GM18505 (cell line): ENCODE results near the gene ECI1.

Source experiments
- ATAC-seq: cut with Tn5 transposase; IDR thresholded peaks from one replicate; pipeline ENCODE4 v1.9.1; 2021; ENCODE audit not compliant: unreplicated experiment
- POLR2A ChIP-seq: IDR thresholded peaks from 4 replicates; pipeline ENCODE4 v1.6.1; 2011; ENCODE audit warnings: borderline replicate concordance; ENCODE audit not compliant: insufficient read depth, insufficient read length; ENCODE audit errors: extremely low read depth

ECI1 gene

DNA sequence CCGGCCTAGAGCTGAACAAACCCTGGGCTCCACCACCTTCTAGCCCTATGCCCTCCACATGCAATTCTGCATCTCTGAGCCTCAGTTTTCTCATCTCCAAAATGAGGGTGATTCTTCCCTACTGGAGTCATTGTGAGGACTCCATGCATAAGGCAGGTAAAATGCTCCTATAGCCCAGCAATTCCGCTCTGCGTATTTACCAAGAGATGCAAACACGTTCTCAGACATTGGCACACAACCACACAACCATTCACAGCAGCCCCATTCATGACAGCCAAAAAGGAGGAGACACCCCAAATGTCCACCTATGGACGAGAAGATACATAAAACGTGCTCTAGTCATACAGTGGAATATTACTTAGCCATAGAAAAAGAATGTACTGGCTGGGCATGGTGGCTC is 51.1 kb downstream of the ECI1 start:
- TF ChIP-seq POLR2A = no peak
- no peak for ATAC-seq

DNA sequence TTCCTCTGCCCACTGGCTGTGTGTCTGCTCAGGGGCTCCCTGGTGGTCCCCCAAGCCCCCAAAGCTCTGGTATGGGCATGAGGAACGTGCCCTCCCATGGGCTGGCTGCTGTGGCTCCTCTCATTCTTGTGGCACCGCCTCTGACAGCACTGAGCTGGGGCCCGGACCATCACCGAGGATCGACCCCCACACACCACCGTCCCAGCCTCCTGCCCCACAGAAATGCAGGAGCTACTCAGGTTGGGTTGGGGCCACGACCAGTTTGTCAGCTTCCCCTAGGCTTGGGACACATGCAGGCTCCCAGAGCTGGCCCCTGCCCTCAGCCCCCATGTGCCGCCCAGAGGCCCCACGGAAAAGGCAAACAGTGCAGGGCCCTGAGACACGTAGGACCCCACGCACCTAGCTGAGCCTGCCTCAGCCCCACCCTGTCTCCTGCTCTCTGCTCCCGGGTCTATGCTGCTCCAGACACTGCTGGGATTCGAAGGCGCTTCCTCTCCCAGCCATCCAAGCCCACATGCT is 51.7 kb downstream of the ECI1 start:
- no peak for ATAC-seq
- no peak for TF ChIP-seq POLR2A

DNA sequence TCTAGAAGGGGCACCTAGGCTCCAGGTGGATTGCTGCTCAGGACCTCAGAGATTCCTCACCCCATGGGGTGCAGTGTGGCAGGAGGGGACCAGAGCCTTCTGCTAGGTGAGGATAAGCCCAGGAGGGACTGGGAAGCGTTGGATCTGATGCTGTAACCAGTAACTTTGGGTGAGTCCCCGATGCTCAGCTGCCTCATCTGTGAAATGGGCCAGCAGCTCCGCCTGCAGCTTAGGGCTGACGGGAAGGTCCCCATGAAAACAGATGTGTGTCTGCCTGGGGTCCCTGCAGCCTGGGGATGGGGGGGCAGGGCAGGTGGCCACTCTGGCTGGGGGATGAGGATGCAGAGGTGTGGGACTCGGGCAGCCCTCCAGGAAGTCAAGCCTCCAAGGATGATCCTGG is 52.3 kb downstream of the ECI1 start:
- no peak for TF ChIP-seq POLR2A
- no peak for ATAC-seq

DNA sequence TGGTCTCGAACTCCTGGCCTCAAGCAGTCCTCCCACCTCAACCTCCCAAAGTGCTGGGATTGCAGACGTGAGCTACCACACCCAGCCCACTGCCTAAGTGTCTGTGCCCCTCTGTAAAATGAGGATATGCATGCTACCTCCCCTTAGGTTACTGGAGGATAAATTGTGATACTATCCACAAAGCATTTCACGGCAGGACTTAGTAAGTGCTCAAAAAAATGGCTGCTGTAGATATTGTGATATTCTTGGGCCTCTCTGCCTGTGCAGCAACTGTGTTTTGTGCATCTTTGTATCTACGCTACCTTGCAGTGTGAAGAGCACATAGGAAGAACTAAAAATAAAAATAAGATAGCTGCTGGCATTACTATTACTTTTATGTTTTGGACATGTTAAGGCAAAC is 53.1 kb downstream of the ECI1 start:
- ATAC-seq = no peak
- no peak for TF ChIP-seq POLR2A

DNA sequence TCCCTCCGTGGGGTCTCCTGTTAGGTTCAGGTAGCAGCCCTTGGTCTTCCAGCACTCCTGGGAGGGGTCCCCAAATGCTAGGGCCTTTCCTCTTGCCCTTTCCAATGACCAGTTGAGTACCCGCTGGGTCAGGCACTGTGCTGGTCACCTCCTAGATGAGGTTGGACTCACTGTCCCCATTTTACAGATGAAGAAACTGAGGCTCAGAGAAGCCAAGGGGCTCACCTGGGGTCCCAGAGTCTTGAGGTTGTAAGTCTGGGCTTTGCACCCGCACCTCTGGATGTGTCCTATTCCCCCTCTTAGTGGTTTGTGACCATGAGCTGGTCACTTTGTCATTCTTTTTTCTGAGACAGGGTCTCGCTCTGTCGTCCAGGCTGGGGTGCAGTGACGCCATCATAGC is 53.6 kb downstream of the ECI1 start:
- no peak for TF ChIP-seq POLR2A
- no peak for ATAC-seq

DNA sequence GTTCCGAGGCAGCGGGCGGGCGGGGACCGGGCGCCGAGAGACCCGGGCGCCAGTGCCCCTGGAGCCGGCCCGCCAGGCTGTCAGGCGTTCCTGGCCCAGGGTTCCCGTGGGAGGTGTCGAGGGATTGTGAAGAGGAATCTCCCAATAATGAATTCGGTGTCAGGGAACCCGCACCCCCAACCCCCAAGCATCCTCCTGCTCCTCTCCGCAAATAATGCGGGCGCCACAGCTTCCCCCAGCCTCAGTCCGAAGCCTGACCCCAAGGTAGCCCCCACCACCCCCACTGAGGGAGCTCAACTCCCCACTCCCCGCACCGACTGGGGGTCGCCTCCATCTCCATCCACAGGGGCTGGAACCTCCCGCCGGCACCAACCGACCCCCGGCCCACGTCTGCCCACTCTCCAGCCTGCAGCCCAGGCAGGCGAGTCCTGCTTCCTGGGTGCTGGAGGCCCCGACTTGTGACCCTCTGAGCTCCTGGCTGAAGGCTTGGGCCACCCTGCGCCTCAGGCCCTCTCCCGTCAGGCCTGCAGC is 54.3 kb downstream of the ECI1 start:
- no peak for ATAC-seq
- TF ChIP-seq POLR2A = no peak

DNA sequence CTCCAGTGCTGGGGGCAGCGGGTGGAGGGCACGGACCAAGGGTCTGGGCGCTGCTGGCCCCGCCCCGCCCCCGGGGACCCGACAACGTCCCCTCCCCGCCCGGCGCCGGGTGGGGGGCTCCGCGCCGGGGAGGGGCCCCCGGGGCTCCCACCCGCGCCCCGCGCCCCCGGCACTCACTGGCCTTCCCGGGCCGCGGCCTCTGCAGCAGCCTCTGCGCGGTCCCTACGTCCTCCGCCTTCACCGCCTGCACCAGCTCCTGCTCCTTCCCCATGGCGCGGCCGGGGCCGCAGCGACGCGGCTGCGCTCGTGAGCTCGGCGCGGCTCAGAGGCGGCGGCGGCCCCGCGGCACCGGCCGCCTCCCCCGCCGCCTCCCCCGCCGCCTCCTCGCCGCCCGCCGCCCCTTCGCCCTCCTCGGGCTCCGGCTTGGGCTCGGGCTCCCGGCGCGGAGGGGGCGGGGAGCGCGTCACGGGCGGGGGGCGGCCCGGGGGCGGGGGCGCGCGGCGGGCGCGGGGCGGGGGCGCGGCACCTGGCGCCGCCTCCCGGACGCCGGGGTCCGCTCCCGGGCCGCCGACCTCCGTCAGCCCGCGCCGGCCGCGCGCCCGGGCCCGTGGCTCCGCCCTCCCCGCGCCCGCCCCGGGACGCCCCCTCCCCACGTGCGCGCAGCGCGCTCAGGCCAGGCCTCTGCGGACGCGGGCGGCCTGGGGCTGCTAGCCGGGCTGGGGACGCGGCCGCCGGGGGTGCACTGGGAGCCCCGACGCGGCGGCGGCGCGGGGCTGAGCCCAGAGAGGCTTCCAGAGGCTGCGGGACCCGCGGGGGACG is 55.0 kb downstream of the ECI1 start, which contains the start of gene CASKIN1:
Gene CASKIN1, minus strand, starts transcription at position 444 of the 819 bp plus-strand sequence. Its CDS starts 173 bp downstream, at position 271.
- no peak for ATAC-seq

DNA sequence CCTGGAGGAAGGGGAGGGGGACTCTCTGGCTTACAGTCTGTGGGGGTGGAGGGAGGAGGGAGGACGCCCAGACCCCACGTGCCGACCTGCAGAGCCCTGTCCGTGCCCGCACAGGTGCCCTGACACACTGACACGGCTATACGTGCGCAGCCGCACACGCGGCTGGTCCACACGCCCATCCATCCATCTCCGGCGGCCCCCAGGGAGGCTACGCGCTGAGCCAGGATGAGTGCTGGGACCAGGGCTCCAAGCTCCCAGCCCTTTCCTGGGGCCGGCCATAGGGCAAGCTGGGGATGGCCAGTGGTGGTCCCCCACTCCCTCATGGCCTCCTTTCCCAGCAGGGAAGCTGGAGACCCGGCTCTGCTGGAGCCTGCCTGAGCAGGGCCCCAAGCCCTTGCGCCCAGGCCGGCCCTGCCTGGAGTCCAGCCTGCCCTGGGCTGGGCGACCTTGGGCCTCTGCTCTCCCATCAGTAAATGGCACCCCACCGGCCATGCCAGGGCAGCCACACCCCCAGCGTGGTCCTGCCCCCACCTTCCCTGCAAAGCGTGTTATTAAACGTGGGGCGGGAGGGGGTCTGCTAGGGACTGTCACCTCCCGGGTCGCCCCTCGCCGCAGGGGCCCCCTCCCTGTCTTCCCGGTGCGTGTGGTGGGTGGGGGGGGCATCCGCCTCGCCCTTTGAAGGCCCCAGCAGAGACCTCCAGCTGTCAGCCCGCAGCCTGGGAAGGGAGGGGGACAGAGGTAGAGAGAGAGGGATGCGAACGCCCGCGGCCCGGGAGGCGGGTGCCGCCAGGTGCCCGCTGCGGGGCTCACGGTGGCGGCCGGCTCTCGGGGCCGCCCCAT is 55.8 kb downstream of the ECI1 start:
- ATAC-seq = no peak
- no peak for TF ChIP-seq POLR2A

More for the DNA sequence above, 55.0 kb downstream of the ECI1 start, which contains the start of gene CASKIN1:
- TF ChIP-seq POLR2A = no peak

DNA sequence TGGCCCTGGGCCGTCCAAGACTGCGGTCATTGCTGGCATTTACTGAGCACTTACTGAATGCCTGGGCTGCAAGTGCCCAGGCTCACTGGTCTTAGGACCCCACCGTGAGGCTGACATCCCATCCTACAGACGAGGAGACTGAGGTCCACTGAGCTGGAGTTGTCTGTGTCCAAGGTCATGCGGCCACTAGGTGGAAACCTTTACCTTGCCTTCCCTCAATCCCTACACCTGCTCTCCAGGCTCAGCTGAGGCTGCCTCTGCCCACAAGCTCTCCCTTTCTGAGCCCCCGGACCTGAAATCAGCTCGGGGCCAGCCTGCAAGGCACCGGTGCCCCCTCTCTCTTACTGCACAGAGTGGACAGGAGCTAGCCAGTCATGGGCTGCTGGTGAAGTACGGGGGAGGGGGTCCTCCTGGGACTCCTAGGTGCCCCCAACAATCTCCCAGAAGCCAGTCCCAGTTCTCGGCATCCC is 56.5 kb downstream of the ECI1 start:
- ATAC-seq = no peak

DNA sequence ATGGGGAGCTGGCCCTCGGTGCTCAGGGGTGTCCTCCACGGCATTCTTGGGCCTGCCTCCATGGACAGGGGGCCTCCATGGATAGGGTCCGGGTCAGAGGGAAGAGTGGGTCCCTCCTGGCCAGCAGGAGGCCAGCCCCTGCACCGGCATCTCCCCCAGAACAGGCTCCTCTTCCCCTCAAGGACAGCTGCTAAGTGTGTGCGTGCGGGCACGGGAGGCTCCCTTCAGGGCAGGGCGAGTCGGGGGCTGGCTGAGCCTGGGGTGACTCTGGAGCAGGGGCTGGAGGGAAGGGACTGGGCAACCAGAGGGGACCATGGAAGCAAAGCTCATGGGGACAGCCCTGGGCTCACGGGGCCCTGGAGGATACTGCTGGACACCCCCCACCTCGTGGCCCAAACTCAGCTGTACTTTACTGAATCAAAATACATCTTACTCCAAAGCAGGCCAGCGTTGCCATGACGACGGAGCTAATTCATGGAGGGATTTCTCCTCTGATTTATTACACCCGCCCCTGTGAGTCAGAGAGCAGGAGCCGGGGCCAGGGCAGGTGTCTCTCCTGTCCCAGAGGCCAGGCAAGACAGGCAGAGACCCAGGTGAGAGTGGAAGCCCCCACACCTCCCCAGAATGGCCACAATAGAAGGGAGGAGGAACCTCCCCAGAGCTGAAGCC is 57.1 kb downstream of the ECI1 start:
- TF ChIP-seq POLR2A = no peak
- ATAC-seq = no peak

More for the DNA sequence above, 56.5 kb downstream of the ECI1 start:
- no peak for TF ChIP-seq POLR2A

DNA sequence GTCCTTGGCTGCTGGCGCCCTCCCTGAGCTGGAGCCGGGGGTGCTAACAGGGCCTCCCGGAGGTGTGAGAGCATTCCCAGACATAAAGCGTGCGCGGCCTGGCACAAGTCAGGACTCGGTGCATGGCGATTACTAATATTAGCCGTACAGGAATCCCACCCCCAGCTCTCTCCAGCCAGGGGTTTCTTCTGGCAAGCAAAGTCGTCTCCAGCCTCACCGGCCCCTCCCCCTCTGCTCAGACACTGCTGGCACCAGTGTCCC is 60.0 kb downstream of the ECI1 start:
- ATAC-seq = no peak
- no peak for TF ChIP-seq POLR2A

DNA sequence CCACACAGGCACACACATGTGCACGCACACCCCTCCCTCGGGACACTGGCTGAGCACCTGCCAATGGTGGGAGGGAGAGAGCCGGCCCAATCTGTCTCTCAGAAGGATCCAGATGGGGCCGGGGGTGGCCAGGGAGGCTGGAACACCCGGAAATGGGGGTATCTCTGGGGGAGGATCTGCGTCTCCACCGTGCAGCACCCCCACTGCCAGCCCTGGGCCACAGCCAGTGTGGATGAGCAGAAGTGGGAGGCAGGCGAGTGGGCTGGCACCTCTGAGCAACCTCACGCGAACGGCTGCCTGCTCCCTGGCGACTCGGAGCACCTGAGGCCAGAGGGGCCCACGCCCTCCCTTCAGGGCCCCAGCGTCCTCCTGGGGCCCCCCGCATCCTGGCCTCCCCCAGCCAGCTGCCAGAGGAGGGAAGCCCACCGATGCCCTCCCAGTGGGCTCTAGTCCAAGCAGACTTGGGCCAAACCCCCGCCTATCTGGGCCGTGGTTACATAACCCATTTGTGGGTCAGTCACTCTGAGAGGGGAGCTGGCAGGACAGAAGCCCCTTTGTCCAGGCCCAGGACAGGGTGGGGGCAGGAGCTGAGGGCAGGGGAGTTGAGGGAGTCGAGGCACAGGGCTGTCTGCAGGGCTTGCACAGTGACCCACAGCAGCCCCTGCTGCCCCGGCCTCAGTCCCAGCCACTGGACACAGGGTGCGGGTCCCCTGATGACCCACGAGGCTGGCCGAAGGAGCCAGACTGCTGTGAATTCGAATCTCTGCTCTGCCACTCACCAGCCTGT is 60.5 kb downstream of the ECI1 start:
- TF ChIP-seq POLR2A = no peak
- ATAC-seq = no peak
